ENCODE measurements around the gene SLC16A6.
A peak's percentile ranks its signal among the peaks of the same experiment; 100 is the strongest.
"Not testable (repeated sequence)": the region's sequence is repeated elsewhere in the genome, so short reads cannot be mapped to it uniquely, and the experiment has no call there.

The SLC16A6 gene

DNA sequence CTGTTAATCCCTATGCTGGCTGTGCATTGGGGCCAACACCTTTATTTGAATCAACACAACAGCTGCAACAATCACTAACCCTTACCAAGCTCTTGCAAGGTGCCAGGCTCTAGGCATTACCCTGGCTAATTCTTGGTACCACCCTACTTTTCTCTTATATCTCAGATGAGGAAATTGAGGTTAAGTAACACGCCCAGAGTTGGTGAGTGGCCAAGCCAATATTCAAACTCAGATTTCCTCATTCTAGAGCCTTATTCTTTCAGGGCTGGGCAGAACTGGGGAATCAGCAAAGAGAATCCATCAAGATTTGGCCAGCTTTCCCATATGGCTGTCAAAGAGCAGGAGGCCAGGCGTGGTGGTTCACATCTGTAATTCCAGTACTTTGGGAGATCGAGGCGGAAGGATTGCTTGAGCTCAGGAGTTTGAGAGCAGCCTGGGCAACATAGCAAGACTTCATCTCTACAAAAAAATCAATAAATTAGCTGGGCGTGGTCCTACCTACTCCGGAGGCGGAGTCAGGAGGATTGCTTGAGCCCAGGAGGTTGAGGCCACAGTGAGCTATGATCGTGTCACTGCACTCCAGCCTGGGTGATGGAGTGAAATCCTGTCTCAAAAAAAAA is 24.1 kb upstream of the SLC16A6 start:
- no peak for DNase-seq (ENCODE audit: low read depth)

DNA sequence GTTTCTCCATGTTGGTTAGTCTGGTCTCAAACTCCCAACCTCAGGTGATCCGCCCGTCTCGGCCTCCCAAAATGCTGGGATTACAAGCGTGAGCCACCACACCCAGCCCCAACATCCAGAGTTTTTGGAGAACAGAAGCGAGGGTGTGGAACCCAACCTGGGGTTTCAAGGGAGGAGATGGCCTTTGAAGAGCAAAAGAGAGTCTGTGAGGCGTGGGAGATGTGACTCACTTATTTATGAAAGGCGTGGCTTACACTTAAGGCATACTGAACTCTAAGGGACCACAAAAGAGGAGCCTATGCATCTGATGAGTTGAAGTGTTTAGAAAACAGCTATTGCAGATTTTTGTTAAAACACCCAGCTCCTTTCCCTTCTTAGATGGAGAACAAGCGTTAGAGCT is 19.2 kb upstream of the SLC16A6 start:
- DNase-seq (ENCODE audit: low read depth), result peak; percentile 56

DNA sequence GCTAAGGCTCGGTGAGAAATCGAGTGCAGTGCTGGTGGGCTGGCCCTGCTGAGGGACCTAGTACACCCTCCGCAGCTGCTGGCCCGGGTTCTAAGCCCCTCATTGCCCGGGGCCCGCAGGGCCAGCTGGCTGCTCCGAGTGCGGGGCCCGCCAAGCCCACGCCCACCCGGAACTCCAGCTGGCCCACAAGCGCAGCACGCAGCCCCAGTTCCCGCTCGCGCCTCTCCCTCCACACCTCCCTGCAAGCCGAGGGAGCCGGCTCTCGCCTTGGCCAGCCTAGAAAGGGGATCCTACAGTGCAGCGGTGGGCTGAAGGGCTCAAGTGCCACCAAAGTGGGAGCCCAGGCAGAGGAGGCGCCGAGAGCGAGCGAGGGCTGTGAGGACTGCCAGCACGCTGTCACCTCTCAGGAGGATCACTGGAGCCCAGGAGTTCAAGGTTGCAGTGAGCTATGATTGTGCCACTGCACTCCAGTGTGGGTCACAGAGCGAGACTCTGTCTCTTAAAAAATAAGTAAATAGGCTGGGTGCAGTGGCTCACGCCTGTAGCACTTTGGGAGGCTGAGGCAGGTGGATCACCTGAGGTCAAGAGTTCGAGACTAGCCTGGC is 18.2 kb upstream of the SLC16A6 start:
- not testable (repeated sequence) for DNase-seq (ENCODE audit: low read depth)

DNA sequence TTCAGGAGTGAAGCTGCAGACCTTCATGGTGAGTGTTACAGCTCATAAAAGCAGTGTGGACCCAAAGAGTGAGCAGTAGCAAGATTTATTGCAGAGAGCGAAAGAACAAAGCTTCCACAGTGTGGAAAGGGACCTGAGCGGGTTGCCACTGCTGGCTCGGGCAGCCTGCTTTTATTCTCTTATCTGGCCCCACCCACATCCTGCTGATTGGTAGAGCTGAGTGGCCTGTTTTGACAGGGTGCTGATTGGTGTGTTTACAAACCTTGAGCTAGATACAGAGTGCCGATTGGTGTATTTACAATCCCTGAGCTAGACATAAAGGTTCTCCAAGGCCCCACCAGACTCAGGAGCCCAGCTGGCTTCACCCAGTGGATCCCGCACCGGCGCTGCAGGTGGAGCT is 17.6 kb upstream of the SLC16A6 start:
- not testable (repeated sequence) for DNase-seq (ENCODE audit: low read depth)

DNA sequence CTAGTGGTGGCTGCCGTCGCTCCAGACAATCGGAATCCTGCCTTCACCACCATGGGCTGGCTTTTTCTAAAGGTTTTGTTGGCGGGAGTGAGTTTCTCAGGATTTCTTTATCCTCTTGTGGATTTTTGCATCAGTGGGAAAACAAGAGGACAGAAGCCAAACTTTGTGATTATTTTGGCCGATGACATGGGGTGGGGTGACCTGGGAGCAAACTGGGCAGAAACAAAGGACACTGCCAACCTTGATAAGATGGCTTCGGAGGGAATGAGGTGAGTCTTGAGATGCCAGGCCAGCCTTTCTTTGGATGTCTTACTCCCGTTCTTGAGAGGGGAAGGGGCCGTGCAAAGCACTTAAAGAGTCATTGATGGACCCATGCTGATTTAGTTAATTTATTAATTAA is 16.5 kb upstream of the SLC16A6 start:
- DNase-seq (ENCODE audit: low read depth), result no peak

DNA sequence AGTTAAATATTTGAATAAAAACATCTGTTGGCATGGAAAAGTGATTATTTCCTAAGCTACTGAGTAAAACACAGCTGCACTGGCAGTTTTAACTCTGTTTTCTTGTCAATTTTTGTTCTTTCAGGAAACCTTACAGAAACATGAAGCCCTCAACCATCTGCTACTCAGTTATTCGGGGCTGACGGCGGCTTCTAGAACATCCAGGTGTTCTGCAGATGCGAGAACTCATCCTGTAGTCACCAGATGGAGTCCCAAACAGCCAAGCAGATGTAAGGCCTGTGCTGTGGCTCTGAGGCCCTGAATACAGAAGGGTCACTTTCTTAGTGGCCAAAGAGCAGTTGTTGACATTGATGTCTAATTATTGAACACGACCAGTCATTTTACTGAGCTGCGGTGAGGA is 15.9 kb upstream of the SLC16A6 start:
- no peak for DNase-seq (ENCODE audit: low read depth)

DNA sequence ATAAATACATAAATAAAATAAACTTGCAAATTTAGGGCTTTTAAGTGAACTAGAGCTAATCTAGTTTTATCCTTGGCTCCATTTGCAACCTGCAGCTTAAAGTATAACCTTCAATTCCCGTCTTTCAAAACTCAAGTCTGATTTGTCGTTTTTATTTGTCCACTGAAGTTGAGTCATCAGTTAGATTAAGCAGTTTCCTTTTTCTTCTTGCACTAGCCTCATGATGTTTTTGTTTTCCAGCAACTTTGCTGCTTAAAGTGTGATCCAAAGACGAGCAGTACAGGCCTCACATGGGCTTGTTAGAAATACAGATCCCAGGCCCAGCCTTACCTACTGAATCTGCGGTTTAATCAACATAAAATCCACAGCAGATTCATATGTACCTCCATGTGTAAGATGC is 14.2 kb upstream of the SLC16A6 start:
- no peak for DNase-seq (ENCODE audit: low read depth)

DNA sequence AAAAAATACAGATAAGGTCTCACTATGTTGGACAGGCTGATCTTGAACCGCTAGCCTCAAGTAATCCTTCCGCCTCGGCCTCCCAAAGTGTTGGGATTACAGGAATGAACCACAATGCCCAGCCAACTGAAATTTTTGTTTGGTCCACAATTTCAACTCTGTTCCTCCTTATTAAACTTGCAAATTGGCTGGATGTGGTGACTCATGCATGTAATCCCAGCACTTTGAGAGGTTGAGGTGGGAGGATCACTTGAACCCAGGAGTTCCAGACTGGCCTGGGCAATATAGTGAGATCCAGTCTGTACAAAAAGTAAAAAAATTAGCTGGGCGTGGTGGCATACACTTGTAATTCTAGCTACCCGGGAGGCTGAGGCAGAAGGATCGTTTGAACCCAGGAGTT is 13.8 kb upstream of the SLC16A6 start:
- no peak for DNase-seq (ENCODE audit: low read depth)

DNA sequence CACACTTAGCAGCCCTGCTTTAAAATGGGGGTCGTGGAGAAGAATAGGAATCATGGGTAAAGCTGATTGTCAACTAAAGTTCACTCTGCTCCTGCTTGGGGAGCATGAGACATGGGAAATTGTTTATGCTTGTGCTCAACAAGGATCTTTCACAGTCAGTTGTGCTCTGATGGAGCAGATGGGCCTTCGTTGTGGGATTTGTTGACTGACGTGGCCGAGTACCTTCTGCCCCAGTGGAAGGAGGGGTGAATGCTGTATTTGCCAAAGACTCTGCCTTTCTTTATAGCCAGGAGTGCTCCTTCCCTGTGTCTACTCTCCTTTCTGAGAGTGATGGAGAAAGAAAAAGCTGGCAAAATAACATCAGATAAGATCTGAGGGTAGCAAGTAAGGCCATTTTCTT is 11.7 kb upstream of the SLC16A6 start:
- DNase-seq (ENCODE audit: low read depth), result no peak

DNA sequence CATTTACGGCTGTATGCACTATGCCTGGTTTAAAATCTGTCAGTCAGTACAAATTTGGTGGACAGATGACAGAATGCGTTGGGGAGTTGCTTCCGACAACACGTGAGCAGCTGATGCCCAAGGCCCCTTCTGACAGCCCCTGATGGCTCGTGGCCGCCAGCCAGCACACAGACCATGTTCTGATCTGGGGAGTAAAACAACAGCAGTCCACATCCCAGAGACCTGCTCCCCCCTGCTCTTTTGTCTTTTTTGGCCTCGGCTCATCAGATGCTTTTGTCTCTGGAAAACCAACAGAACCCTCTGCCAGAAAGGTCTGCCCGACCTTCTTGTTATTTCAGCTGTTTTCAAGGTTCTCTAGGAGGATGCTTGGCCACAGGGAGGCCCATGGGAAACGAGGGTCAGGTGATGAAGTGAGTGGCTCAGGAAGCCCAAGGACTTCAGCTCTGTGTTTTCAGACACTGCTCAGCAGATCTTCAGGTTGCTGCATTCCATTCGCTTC is 11.2 kb upstream of the SLC16A6 start:
- DNase-seq (ENCODE audit: low read depth), result no peak

DNA sequence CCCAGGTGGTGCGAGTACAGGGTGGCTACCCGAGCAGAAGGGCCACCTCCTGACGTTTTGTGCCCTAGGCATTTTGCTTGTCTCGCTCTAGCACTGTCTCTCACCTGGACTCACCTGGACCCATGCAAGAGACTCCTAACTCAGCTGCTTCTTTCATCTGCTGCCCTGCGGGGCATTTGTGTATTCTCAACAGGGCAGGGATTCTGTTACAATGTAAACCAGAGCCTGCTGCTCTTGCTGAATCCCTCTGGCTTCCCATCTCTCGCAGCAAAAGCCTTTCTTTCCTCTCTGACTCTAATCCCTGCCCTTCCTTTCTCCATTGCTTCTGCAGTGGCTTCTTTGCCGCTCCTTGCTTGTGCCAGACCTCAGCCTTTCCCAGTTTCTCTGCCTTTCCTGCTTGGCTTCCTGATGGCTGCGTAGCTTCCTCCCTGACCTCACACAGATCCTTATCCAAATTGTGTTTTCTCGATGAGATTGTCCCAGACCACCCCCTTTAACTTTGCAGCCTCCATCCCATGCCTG is 10.6 kb upstream of the SLC16A6 start:
- no peak for DNase-seq (ENCODE audit: low read depth)

DNA sequence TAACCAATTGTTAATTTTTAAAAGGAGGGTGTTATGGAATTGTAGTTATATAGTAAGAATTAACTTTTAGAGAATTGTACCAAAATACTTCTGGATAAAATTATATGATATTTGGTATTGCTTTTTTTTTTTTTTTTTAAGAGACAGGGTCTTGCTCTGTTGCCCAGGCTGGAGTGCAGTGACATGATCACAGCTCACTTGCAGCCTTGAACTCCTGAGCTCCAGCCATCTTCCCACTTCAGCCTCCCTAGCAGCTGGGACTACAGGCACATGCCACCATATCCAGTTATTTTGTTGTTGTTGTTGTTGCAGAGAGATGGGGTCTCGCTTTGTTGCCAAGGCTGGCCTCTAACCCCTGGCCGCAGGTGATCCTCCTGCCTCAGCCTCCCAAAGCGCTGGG is 8.9 kb upstream of the SLC16A6 start:
- DNase-seq (ENCODE audit: low read depth), result no peak

DNA sequence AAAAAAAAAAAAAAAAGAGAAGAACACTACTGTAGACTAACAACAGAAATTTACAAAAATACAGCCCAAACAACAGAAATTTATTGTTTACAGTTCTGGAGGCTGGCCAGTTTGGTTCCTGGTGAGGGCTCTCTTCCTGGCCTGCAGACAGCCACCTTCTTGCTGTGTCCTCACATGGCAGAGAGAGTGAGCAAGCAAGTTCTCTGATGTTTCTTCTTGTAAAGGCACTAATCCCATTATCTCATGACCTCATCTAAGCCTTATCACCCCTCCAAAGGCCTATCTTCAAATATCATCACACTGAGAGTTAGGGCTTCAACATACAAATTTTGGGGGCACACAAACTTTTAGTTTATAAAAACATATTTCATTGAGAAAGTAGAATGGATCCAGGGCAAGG is 7.7 kb upstream of the SLC16A6 start:
- DNase-seq (ENCODE audit: low read depth), result no peak

DNA sequence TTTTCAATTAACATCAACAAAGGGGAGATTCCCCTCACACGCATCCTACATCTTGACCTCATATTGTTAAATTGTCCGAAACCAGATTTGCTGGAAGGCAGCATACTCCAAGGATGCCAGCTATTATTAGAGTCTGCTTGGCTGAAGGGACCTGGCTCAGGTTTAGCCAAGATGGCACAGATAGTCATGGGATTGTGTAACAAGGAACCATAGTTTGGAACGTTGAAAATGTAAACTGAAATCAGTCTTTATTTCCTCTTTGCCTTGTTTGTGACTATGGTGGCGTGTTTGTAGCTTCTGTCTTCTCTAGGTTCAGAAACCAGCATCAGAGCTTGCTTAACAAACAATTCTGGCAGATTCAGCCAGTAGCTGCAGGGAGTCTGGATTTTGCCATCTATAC is 6.3 kb upstream of the SLC16A6 start:
- no peak for DNase-seq (ENCODE audit: low read depth)

DNA sequence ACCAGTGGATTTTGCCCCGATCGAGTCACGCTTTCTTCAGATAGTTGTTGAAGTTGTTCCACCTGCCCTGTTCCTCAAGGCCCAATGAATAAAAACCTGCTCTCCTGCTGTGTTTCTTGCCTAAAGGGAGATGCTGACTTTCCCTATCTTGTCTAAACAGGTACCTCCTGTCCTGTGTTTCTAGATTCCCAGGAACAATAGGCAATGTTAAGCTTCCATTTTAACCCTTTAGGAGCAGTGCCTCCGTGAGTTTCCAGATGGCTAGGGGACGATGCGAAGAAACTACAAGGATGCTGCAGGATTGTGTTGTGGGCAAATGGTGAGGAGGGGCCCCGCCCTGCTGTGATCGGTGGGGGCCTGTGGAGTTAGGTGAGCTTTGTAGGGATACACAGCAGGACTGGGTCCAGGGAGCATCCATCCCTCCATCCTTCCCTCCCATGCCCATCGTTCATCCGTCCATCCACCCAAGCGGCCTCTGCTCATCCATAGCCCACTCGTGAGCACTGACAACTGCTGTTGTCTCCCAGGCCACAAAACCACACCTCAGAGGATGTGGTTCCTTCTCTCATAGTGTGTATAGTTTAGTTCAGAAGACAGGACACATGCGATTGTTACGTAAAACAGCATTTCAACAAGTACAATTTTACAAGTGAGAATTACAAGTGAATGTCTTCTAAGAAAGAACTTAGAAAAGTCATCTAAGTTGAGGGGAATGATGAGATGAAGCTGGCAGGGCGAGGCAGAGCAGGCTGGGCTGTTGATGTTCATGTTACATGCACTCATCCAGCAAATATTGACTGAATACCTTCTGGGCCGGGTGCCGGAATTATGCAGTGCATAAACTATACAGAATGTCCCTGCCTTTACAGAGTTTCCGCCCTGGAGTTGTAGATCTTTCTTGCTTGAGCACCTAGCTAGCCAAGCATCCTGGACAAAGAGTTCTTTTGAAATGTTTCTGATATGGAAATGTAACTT is 5.6 kb upstream of the SLC16A6 start:
- peak; percentile 12 for DNase-seq (ENCODE audit: low read depth)

DNA sequence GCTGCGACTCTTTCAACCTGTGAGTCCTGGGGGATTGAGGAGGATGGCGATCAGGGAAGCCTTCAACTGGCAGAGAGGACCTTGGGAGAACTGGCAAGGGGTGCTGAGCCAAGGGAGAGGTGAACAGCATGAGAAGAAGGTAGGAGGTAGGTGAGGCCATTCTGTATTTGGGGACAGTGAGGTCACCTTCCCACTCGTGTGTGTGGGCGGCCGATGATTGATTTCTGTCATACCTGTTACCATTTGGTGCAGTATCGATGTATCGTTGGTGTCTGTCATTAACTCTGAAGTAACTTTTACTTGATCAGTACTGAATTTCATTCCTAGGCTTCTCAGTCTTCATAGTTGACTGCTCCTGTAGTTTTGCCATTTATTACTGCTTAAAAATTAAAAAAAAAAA is 4.2 kb upstream of the SLC16A6 start:
- DNase-seq (ENCODE audit: low read depth), result peak; percentile 15

DNA sequence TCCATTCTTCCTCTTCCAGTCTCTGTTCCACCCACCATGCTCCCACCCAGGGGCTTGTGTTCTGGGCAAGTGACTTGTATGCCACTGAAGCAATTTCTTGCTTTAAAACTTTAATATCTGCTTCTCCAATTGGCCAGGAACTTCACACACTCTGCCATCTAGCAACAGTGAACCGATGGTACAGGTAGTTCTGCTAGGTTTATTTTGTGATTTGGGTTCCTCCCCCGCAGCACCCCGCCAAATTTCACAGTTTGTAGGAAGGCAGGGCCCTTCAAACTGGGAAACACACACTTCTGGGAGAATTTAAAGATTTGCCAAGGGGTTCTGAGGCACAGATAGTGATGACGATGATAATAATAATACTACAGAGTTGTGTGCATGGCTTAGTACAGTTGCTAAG is 3.7 kb upstream of the SLC16A6 start:
- no peak for DNase-seq (ENCODE audit: low read depth)

DNA sequence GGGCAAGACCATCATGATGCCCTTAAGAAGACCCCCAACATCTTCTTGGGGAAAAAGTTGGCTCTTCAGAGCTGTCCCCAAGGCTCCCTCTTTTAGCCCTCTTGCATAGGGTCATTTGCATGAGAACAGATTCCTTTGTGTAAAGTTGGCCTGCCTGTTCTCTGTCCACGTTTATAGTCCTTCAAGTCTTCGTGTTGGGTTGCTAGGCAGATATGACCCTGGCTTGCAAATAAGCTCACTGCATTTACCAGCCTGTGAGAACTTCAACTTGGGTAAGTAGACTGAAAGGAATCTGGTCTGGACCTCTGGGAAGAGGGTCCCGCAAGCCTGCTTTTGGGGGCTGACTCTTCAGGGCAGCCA is 3.2 kb upstream of the SLC16A6 start:
- DNase-seq (ENCODE audit: low read depth), result no peak

DNA sequence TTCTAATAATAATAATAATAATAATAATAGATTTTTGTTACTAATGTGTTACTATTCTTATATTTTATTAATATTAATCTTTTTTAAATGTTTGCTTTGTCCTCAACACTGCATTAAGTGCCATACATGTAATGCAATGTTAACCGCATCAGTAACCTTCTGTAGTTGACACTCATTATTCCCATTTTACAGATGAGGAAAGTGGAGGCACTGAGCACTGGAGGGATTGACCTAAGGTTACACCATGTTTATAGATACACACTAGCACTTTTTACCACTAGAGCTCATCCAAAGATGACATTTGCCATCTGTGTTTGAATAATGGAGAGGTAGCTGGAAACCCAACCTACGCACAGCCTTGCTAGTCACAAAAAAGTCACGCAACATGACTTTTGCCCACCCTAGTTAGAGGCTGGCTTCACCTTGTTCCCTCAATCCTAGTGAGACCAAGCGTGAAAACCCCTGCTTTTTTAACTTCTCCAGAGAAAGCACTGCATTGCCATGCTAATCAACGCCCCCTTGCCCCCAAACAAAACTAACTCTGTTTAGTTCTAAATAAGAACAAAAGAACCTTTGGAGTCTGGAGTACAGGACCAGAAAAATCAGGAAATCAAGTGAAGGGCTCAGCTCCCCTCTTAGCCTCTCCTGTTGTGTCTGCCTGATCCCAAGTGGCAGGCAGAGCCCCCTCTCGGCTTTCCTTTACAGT is 2.7 kb upstream of the SLC16A6 start:
- no peak for DNase-seq (ENCODE audit: low read depth)

DNA sequence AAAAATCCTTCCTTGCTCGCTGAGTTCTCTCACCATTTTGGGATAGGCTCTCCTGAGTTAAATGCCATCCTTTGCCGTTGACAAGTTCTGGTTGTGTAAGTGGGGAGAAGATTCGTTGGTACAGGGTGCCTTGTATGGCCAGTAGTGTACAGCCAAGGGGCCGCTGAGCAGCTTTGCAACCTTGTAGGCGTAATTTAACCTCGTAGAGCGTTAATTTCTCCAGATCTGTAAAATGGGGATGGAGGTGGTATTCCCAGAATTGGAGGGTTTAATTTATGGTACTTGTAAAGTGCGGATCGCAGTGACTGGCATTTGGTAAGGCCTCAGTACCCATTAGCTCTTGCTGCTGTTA is 1.7 kb upstream of the SLC16A6 start:
- no peak for DNase-seq (ENCODE audit: low read depth)

DNA sequence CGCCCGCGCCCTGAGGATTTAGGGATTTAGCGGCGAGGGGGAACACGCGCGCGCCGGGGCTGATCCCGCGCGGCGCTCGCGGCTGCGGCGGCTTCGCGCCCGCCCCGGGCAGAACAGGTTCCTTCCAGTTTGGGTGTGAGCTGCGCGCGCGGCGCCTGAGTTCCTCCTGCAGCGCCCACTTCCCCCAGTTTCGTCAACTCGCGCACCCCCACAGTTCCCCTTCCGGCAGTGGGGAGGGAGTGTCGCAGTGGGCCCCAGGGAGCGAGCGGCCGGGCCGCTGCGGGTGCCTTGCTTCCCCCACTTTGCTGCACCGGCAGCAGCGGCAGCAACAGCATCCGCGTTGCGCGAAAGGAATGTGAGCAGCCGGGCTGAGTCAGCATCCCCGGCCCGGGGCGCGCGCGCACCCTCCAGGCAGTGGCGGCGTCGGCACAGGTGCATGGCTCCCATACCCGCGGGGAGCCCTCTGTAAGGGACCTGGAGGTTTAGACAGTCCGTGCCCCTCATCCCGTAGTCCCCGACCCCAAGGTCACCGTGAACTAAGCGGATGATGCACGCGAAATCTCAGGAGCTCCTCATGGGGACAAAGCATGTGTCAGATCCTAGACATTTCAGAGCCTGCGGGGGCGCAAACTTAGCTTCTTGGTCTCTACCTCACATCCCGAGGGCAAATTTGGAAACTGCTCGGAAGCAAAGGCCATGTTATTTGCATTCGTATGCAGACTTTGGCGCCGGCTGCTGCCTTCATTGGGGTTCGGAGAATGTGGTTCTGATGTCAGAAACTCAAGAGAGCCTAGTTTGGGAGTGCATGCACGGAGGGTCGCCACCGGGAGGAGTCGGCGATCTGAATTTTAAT is 1.1 kb upstream of the SLC16A6 start:
- DNase-seq (ENCODE audit: low read depth), result peak; percentile 85
